Renal pelvis (tissue), 4 donors: Measurements from ENCODE around the gene KANTR. TPM values are rescaled to one million over a fixed set of nuclear protein-coding genes. Genes with fewer than 3 reads are reported as not detected.
"Not testable (repeated sequence)": the region's sequence is repeated elsewhere in the genome, so short reads cannot be mapped to it uniquely, and the experiment has no call there.

Experiments
- DNase-seq: peaks from one replicate; pipeline ENCODE4 v3.0.0-alpha.2; 2013
- polyA plus RNA-seq, 3 donors: library from polyadenylated mRNA; unstranded; fragments of 120-200 nt; gene quantifications; one replicate each; pipeline ENCODE4 v1.2.1, GENCODE V29; 2013; ENCODE audit not compliant: insufficient read length in 3 of 3

Gene KANTR
- polyA plus RNA-seq, 3 donors, result 8.5 to 24.0 (median 20.8) TPM

GRCh38 chrX:53125506-53125905 lies 31.6 kb downstream of the KANTR start:
- no peak for DNase-seq

- DNase-seq, result no peak
Observed at GRCh38 chrX:53126377-53126776, 32.4 kb downstream of the KANTR start.

GRCh38 chrX:53128097-53128749 lies 34.3 kb downstream of the KANTR start:
- DNase-seq, result no peak

- DNase-seq, result no peak
Observed at GRCh38 chrX:53133400-53133799, 39.5 kb downstream of the KANTR start.

GRCh38 chrX:53135581-53135980 lies 41.6 kb downstream of the KANTR start:
- DNase-seq, result no peak

GRCh38 chrX:53153581-53153980 lies 59.6 kb downstream of the KANTR start:
- no peak for DNase-seq

- DNase-seq, result no peak
Observed at GRCh38 chrX:53155512-53156206, 61.7 kb downstream of the KANTR start.

GRCh38 chrX:53156207-53156596 lies 62.3 kb downstream of the KANTR start:
- DNase-seq, result no peak

- no peak for DNase-seq
Observed at GRCh38 chrX:53159184-53159583, 65.2 kb downstream of the KANTR start.

GRCh38 chrX:53160297-53160983 lies 66.5 kb downstream of the KANTR start:
- DNase-seq, result no peak

GRCh38 chrX:53163436-53163835 lies 69.5 kb downstream of the KANTR start:
- no peak for DNase-seq

GRCh38 chrX:53164566-53164965 lies 70.6 kb downstream of the KANTR start:
- not testable (repeated sequence) for DNase-seq

GRCh38 chrX:53166103-53166502 lies 72.2 kb downstream of the KANTR start:
- no peak for DNase-seq

- DNase-seq, result no peak
Observed at GRCh38 chrX:53171356-53171755, 77.4 kb downstream of the KANTR start.

Other genes with a start within 250 kb of the KANTR start
- not detected for gene XAGE3, start 226.1 kb upstream of the KANTR start, polyA plus RNA-seq
- gene FAM156B, start 196.8 kb upstream of the KANTR start, polyA plus RNA-seq, result 10 to 100 TPM; 17.6 to 20.1 (median 19.7) TPM
- gene FAM156A, start 135.6 kb upstream of the KANTR start, polyA plus RNA-seq, result 10 to 100 TPM; 24.8 to 43.7 (median 41.7) TPM
- 10 to 100 TPM; 13.8 to 28.1 (median 24.2) TPM for gene GPR173, start 45.4 kb upstream of the KANTR start, polyA plus RNA-seq
- 10 to 100 TPM; 29.2 to 31.2 (median 30.4) TPM for gene TSPYL2, start 11.8 kb upstream of the KANTR start, polyA plus RNA-seq
- 100 to 1,000 TPM in 1 of 3 donors, 10 to 100 TPM in 2; 69.3 to 113 (median 80.1) TPM for gene KDM5C, start 131.1 kb downstream of the KANTR start, polyA plus RNA-seq
- gene IQSEC2, start 187.4 kb downstream of the KANTR start, polyA plus RNA-seq, result 10 to 100 TPM; 15.0 to 20.5 (median 18.9) TPM